Measurements from ENCODE around the gene ARHGEF17. TPM values are rescaled to one million over a fixed set of nuclear protein-coding genes. Genes with fewer than 3 reads are reported as not detected.

Gene ARHGEF17
- total and polyA plus RNA-seq, 8 donors, result 5.0 to 66.5 (median 33.6) TPM

GRCh38 chr11:73284106-73284505 is 24.0 kb upstream of the ARHGEF17 start:
- H3K9me3 ChIP-seq, result no peaks in the 10 kb centered on the region
- no peak overlapping the region for H3K4me3 ChIP-seq
- no peak for DNase-seq
- H3K4me1 ChIP-seq, result peaks cover 6 to 20% (median 14%) of the 10 kb centered on the region in 4 donors
- no peak overlapping the region for H3K27ac ChIP-seq
- H3K36me3 ChIP-seq, result no peaks in the 10 kb centered on the region
- TF ChIP-seq, protein P1, sequence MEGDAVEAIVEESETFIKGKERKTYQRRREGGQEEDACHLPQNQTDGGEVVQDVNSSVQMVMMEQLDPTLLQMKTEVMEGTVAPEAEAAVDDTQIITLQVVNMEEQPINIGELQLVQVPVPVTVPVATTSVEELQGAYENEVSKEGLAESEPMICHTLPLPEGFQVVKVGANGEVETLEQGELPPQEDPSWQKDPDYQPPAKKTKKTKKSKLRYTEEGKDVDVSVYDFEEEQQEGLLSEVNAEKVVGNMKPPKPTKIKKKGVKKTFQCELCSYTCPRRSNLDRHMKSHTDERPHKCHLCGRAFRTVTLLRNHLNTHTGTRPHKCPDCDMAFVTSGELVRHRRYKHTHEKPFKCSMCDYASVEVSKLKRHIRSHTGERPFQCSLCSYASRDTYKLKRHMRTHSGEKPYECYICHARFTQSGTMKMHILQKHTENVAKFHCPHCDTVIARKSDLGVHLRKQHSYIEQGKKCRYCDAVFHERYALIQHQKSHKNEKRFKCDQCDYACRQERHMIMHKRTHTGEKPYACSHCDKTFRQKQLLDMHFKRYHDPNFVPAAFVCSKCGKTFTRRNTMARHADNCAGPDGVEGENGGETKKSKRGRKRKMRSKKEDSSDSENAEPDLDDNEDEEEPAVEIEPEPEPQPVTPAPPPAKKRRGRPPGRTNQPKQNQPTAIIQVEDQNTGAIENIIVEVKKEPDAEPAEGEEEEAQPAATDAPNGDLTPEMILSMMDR (IDR thresholded peaks at IDR 0.05), result no peak
- TF ChIP-seq POLR2A (IDR thresholded peaks at IDR 0.05), result no peak
- no peak for TF ChIP-seq EP300 (IDR thresholded peaks at IDR 0.05)
- no peak for TF ChIP-seq POLR2AphosphoS5 (IDR thresholded peaks at IDR 0.05)
- 61 to 91% (median 83%) methylated on average over 2 to 3 of the region's 3 CpGs for WGBS, 5 donors
- intact Hi-C loops (cut with DNase I; ENCODE audit: low total_unique reads), result no loop called here
- no peaks in the 10 kb centered on the region for H3K27me3 ChIP-seq

DNA sequence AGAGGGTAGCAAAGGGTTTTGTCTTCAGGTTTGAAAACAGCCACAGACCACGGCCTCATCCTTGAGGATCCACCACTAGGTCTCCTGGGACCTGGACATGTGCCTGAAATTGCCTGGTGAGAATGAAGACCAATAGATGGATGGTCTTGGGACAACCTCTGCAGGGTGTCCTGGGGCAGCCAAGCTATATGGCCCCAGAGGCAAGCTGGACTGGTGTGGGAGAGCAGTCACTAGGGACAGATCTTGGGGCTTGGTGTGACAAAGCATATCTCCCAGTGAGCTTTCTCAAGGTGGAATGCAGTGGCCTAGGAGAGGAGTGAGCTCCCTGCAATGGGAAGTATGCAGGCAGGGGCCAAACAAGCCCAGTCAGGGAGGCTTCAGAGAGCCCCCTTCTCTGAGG is 22.4 kb upstream of the ARHGEF17 start:
- H3K4me1 ChIP-seq, result peaks cover 9 to 29% (median 21%) of the 10 kb centered on the region in 4 donors
- no peaks in the 10 kb centered on the region for H3K27me3 ChIP-seq
- 60 to 94% (median 90%) methylated on average over 1 of the region's 1 CpG for WGBS, 5 donors
- no peak for DNase-seq
- H3K9me3 ChIP-seq, result no peaks in the 10 kb centered on the region
- no peak overlapping the region for H3K4me3 ChIP-seq
- no peak overlapping the region for H3K27ac ChIP-seq
- no peak for TF ChIP-seq POLR2A (IDR thresholded peaks at IDR 0.05)
- TF ChIP-seq POLR2AphosphoS5 (IDR thresholded peaks at IDR 0.05), result no peak
- no peak for TF ChIP-seq EP300 (IDR thresholded peaks at IDR 0.05)
- TF ChIP-seq, protein P1 (IDR thresholded peaks at IDR 0.05), result no peak
- intact Hi-C loops (cut with DNase I; ENCODE audit: low total_unique reads), result no loop called here
- H3K36me3 ChIP-seq, result no peaks in the 10 kb centered on the region

GRCh38 chr11:73286240-73286810 is 21.8 kb upstream of the ARHGEF17 start:
- no peak overlapping the region for H3K4me3 ChIP-seq
- TF ChIP-seq POLR2A (IDR thresholded peaks at IDR 0.05), result no peak
- no peak for TF ChIP-seq EP300 (IDR thresholded peaks at IDR 0.05)
- TF ChIP-seq POLR2AphosphoS5 (IDR thresholded peaks at IDR 0.05), result no peak
- TF ChIP-seq, protein P1 (IDR thresholded peaks at IDR 0.05), result no peak
- peaks cover 9 to 29% (median 21%) of the 10 kb centered on the region in 4 donors for H3K4me1 ChIP-seq
- no peak overlapping the region for H3K27ac ChIP-seq
- 83 to 94% (median 84%) methylated on average over 9 of the region's 9 CpGs for WGBS, 5 donors
- H3K27me3 ChIP-seq, result no peaks in the 10 kb centered on the region
- DNase-seq, result no peak
- intact Hi-C loops (cut with DNase I; ENCODE audit: low total_unique reads), result no loop called here
- H3K36me3 ChIP-seq, result no peaks in the 10 kb centered on the region
- H3K9me3 ChIP-seq, result no peaks in the 10 kb centered on the region

GRCh38 chr11:73287400-73288101 is 20.5 kb upstream of the ARHGEF17 start:
- no peak for TF ChIP-seq EP300 (IDR thresholded peaks at IDR 0.05)
- TF ChIP-seq, protein P1 (IDR thresholded peaks at IDR 0.05), result no peak
- Histone ChIP-seq H3K36me3 (no peaks in the 10 kb centered on the region), H3K4me1 (peaks cover 9 to 29% (median 21%) of the 10 kb centered on the region in 4 donors), H3K4me3 (no peak overlapping the region), H3K9me3 (no peaks in the 10 kb centered on the region), H3K27me3 (no peaks in the 10 kb centered on the region), H3K27ac (peak overlapping the region in 3 of 5 donors; percentile 20 to 74 (median 28))
- intact Hi-C loops (cut with DNase I; ENCODE audit: low total_unique reads), result no loop called here
- DNase-seq, result no peak
- 66 to 88% (median 69%) methylated on average over 5 to 10 of the region's 10 CpGs for WGBS, 5 donors

Data from stomach (tissue), 9 donors.